ENCODE measurements around the gene KLRC4. TPM values are rescaled to one million over a fixed set of nuclear protein-coding genes. Genes with fewer than 3 reads are reported as not detected.
A peak's percentile ranks its signal among the peaks of the same experiment; 100 is the strongest.

The KLRC4 gene
- total RNA-seq, 1 experiment from 2014 or later = not detected

DNA sequence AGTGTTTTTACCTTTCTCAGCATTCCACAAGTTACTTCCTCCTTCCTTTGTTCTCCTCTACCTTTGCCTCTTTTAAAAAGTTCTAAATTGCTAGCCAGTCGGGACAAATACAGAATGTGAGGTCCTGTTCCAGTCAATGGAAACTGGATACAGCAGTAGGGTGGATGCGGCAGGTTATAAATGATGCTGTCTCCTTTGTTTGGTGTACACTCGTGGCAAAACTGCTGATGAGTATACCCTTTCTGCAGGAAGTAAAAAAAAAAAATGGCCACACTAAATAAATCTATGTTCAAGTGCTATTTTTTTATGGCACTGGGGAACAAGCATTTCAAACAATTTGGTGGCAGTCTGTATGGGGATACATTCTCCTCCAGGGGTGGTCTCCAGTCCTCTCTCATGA lies 47.2 kb downstream of the KLRC4 start:
- H3K4me1 Mint-ChIP-seq (ENCODE audit: low read depth, unreplicated experiment) = peaks cover 13% of the 10 kb centered on the region
- peaks cover 10% of the 10 kb centered on the region for H3K9me3 Mint-ChIP-seq (ENCODE audit: unreplicated experiment)
- no peaks in the 10 kb centered on the region for H3K27me3 Mint-ChIP-seq (ENCODE audit: insufficient read depth, unreplicated experiment)
- Histone ChIP-seq H3K27me3 (replicated peaks; ENCODE audit: control insufficient read depth, insufficient read depth, low read length) (no peaks in the 10 kb centered on the region), H3K4me3 (ENCODE audit: low read depth, low read length) (no peak overlapping the region), H3K4me1 (peaks cover 57% of the 10 kb centered on the region), H3K9me3 (peaks cover 5% of the 10 kb centered on the region; the same call in 1 of the 2 replicates), H3K36me3 (ENCODE audit: control insufficient read depth, insufficient read depth, low read length) (no peaks in the 10 kb centered on the region)
- no peak for DNase-seq
- no peaks in the 10 kb centered on the region for H3K36me3 Mint-ChIP-seq (ENCODE audit: insufficient read depth, unreplicated experiment)
- peak overlapping the region; percentile 23 for H3K27ac Mint-ChIP-seq (ENCODE audit: unreplicated experiment)
- CTCF ChIA-PET = no interaction called here
- H3K4me3 Mint-ChIP-seq (ENCODE audit: unreplicated experiment) = no peak overlapping the region
- TF ChIP-seq, protein P1, sequence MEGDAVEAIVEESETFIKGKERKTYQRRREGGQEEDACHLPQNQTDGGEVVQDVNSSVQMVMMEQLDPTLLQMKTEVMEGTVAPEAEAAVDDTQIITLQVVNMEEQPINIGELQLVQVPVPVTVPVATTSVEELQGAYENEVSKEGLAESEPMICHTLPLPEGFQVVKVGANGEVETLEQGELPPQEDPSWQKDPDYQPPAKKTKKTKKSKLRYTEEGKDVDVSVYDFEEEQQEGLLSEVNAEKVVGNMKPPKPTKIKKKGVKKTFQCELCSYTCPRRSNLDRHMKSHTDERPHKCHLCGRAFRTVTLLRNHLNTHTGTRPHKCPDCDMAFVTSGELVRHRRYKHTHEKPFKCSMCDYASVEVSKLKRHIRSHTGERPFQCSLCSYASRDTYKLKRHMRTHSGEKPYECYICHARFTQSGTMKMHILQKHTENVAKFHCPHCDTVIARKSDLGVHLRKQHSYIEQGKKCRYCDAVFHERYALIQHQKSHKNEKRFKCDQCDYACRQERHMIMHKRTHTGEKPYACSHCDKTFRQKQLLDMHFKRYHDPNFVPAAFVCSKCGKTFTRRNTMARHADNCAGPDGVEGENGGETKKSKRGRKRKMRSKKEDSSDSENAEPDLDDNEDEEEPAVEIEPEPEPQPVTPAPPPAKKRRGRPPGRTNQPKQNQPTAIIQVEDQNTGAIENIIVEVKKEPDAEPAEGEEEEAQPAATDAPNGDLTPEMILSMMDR (IDR thresholded peaks at IDR 0.05; ENCODE audit: insufficient read depth in 1 of 2, low read depth in 1 of 2, low read length in 1 of 2, severe bottlenecking in 1 of 2, unreplicated experiment in 1 of 2) = no peak
- intact Hi-C loops (cut with micrococcal nuclease; ENCODE audit: unreplicated experiment) = loop anchor here (10.0 kb wide), 1 partner anchor 128 kb away; no protein-coding TSS in a partner anchor
- BruUV-seq (replicated peaks) = no TSS peak
- POLR2A ChIA-PET = no interaction called here

DNA sequence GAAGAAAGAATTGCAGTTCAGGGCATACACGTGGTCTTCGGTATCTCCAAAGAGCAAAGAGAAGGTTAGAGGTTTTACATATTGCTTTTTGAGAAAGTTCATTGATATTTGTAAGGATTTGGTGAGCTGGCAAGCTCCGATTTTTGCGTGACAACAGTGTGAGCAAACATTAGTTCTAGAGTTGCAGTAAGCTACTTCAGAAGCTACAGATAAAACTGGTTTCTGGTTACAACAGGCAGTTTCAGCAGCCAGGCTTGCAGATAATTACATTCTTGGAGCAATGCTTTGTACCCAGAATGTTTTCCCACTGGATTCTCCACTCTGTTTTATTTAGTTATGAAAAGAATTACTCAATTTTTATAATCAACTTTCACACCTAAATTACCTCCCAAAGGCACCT lies 47.9 kb downstream of the KLRC4 start:
- no peaks in the 10 kb centered on the region for H3K27me3 ChIP-seq (replicated peaks; ENCODE audit: control insufficient read depth, insufficient read depth, low read length)
- H3K4me3 Mint-ChIP-seq (ENCODE audit: unreplicated experiment) = no peak overlapping the region
- H3K27ac Mint-ChIP-seq (ENCODE audit: unreplicated experiment) = peak overlapping the region; percentile 68
- POLR2A ChIA-PET = no interaction called here
- no peak for DNase-seq
- H3K36me3 Mint-ChIP-seq (ENCODE audit: insufficient read depth, unreplicated experiment) = no peaks in the 10 kb centered on the region
- H3K36me3 ChIP-seq (ENCODE audit: control insufficient read depth, insufficient read depth, low read length) = no peaks in the 10 kb centered on the region
- TF ChIP-seq, protein P1 (IDR thresholded peaks at IDR 0.05; ENCODE audit: insufficient read depth in 1 of 2, low read depth in 1 of 2, low read length in 1 of 2, severe bottlenecking in 1 of 2, unreplicated experiment in 1 of 2) = no peak
- no peak overlapping the region for H3K4me3 ChIP-seq (ENCODE audit: low read depth, low read length)
- BruUV-seq (replicated peaks) = no TSS peak
- 0 out of 2 replicates have a peak, but pooled peaks cover 3% of the 10 kb centered on the region for H3K9me3 ChIP-seq
- H3K27me3 Mint-ChIP-seq (ENCODE audit: insufficient read depth, unreplicated experiment) = no peaks in the 10 kb centered on the region
- CTCF ChIA-PET = no interaction called here
- peaks cover 50% of the 10 kb centered on the region for H3K4me1 ChIP-seq
- peaks cover 10% of the 10 kb centered on the region for H3K9me3 Mint-ChIP-seq (ENCODE audit: unreplicated experiment)
- H3K4me1 Mint-ChIP-seq (ENCODE audit: low read depth, unreplicated experiment) = peaks cover 13% of the 10 kb centered on the region
- intact Hi-C loops (cut with micrococcal nuclease; ENCODE audit: unreplicated experiment) = loop anchor here (1.0 to 10.0 kb wide), 2 partner anchors 11 to 127 kb away; no protein-coding TSS in a partner anchor

DNA sequence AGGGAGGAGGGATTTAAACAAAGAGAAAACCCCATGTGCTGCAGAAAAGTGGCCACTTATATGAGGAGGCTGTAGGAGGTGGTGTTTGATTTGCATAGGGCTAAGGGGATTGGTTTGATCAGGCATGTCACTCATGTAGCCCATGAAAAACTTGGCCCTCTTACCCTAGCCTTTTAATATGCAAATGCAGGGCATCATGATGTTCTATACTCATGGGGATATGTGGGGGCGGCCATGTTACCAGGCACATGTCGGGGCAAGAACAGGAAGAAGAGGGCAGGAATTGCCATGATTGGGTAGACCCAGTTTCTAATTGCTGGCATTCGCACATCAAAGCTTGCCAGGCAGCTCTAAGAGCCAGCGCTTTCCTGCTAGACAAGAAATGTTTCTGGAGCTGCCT lies 48.5 kb downstream of the KLRC4 start:
- POLR2A ChIA-PET = no interaction called here
- Mint-ChIP-seq H3K9me3 (ENCODE audit: unreplicated experiment) (peaks cover 10% of the 10 kb centered on the region), H3K36me3 (ENCODE audit: insufficient read depth, unreplicated experiment) (no peaks in the 10 kb centered on the region), H3K4me1 (ENCODE audit: low read depth, unreplicated experiment) (peaks cover 13% of the 10 kb centered on the region), H3K27me3 (ENCODE audit: insufficient read depth, unreplicated experiment) (no peaks in the 10 kb centered on the region), H3K4me3 (ENCODE audit: unreplicated experiment) (no peak overlapping the region), H3K27ac (ENCODE audit: unreplicated experiment) (peak overlapping the region; percentile 68)
- CTCF ChIA-PET = no interaction called here
- no peaks in the 10 kb centered on the region for H3K36me3 ChIP-seq (ENCODE audit: control insufficient read depth, insufficient read depth, low read length)
- no TSS peak for BruUV-seq (replicated peaks)
- DNase-seq = no peak
- no peak overlapping the region for H3K4me3 ChIP-seq (ENCODE audit: low read depth, low read length)
- H3K4me1 ChIP-seq = peaks cover 45% of the 10 kb centered on the region
- 0 out of 2 replicates have a peak, but pooled peaks cover 3% of the 10 kb centered on the region for H3K9me3 ChIP-seq
- no peaks in the 10 kb centered on the region for H3K27me3 ChIP-seq (replicated peaks; ENCODE audit: control insufficient read depth, insufficient read depth, low read length)
- TF ChIP-seq, protein P1 (IDR thresholded peaks at IDR 0.05; ENCODE audit: insufficient read depth in 1 of 2, low read depth in 1 of 2, low read length in 1 of 2, severe bottlenecking in 1 of 2, unreplicated experiment in 1 of 2) = no peak
- intact Hi-C loops (cut with micrococcal nuclease; ENCODE audit: unreplicated experiment) = loop anchor here (1.0 to 10.0 kb wide), 2 partner anchors 11 to 126 kb away; no protein-coding TSS in a partner anchor

All from Caco-2 (cell line).